ENCODE results near the gene KRT31. TPM values are rescaled to one million over a fixed set of nuclear protein-coding genes. Genes with fewer than 3 reads are reported as not detected.
"Not testable (repeated sequence)": the region's sequence is repeated elsewhere in the genome, so short reads cannot be mapped to it uniquely, and the experiment has no call there.

KRT31 gene
- total and polyA plus RNA-seq, 2 of the 8 experiments (the other 6 are each of a cell fraction or from before 2014, with no cell fraction given), result not detected

GRCh38 chr17:41395044-41395443, 2.4 kb downstream of the KRT31 start:
- H3K79me1 ChIP-seq (ENCODE audit: low read depth, low read length); H3K14ac ChIP-seq (ENCODE audit: insufficient read length); H3K4ac ChIP-seq (replicated peaks; ENCODE audit: insufficient read length, low read depth, low read length); H3K9ac ChIP-seq (replicated peaks in 1 of 4; ENCODE audit: extremely low read depth in 1 of 4, low read depth in 3 of 4, low read length in 3 of 4); H4K8ac ChIP-seq (ENCODE audit: extremely low read depth, insufficient read depth, low read length); H2BK20ac ChIP-seq (ENCODE audit: low read length); POLR2A ChIA-PET (ENCODE audit: partially characterized antibody); H3K23ac ChIP-seq (ENCODE audit: insufficient read length); H2BK15ac ChIP-seq (ENCODE audit: low read length); H4K20me1 ChIP-seq (replicated peaks in 1 of 2; ENCODE audit: control insufficient read depth in 1 of 2, insufficient read depth in 2 of 2, low read length in 2 of 2); H3K36me3 ChIP-seq (ENCODE audit: control insufficient read depth in 2 of 4, insufficient read depth in 4 of 4, low read length in 3 of 4); H2AK5ac ChIP-seq (ENCODE audit: low read depth, low read length); H2BK120ac ChIP-seq (replicated peaks; ENCODE audit: low read depth, low read length); H3K27me3 ChIP-seq (replicated peaks in 1 of 4; ENCODE audit: control insufficient read depth in 3 of 4, extremely low read depth in 1 of 4, insufficient read depth in 3 of 4, low read length in 3 of 4); H3K4me2 ChIP-seq (ENCODE audit: insufficient read depth in 1 of 2, low read depth in 2 of 2, low read length in 2 of 2); H2BK12ac ChIP-seq (ENCODE audit: low read depth, low read length); H3K9me3 ChIP-seq (ENCODE audit: insufficient read depth in 2 of 2, low read depth in 1 of 2, low read length in 1 of 2); H2BK5ac ChIP-seq (ENCODE audit: low read depth, low read length); FAIRE-seq; H4K91ac ChIP-seq (replicated peaks; ENCODE audit: insufficient read length, low read length); H3K23me2 ChIP-seq (ENCODE audit: low read depth, low read length); H3K4me3 ChIP-seq (ENCODE audit: extremely low read depth in 1 of 4, insufficient read depth in 2 of 4, low read depth in 3 of 4, low read length in 4 of 4); H2AFZ ChIP-seq (ENCODE audit: low read length); H3K4me1 ChIP-seq (replicated peaks in 1 of 4; ENCODE audit: control insufficient read depth in 3 of 4, insufficient read depth in 4 of 4, low read length in 3 of 4); H3K18ac ChIP-seq (ENCODE audit: extremely low read depth, low read length); H3K56ac ChIP-seq (replicated peaks; ENCODE audit: insufficient read length, low read depth, low read length); H4K5ac ChIP-seq (ENCODE audit: insufficient read length, low read depth, low read length); H3K27ac ChIP-seq (ENCODE audit: low read depth, low read length); DNase-seq (ENCODE audit: low read depth in 1 of 2, low spot score in 2 of 2); H3K79me2 ChIP-seq (ENCODE audit: control insufficient read depth in 1 of 2, insufficient read depth in 2 of 2, low read length in 2 of 2): not testable (repeated sequence)
- CTCF ChIA-PET (ENCODE audit: partially characterized antibody), result interaction anchor here (1.6 kb wide), 1 partner anchor 25 kb away, joined by 4 read pairs; no protein-coding TSS in a partner anchor
- WGBS, 2 experiments (ENCODE audit: extremely low coverage in 1 of 2, insufficient coverage in 1 of 2, insufficient read length in 1 of 2, insufficient replicate concordance in 2 of 2, low coverage in 1 of 2, low lambda C conversion rate in 2 of 2, missing lambda C conversion rate in 1 of 2), result 88% methylated on average over 10 of the region's 12 CpGs; no CpG with 5 or more reads in 1 of the 2 experiments
